Hepatic stellate cell (primary cell): ENCODE results near the gene EP400.

Experiments used
- DNase-seq: peaks from one replicate; pipeline ENCODE4 v3.0.0; 2011; ENCODE audit warnings: low spot score

EP400 gene

GRCh38 chr12:131927110-131928079, 22.3 kb upstream of the EP400 start:
- DNase-seq = no peak

- DNase-seq = no peak
Observed at GRCh38 chr12:131928080-131928710, 21.5 kb upstream of the EP400 start.

GRCh38 chr12:131928711-131929580, 20.8 kb upstream of the EP400 start, which contains the start of gene PUS1:
Gene PUS1 (plus strand): TSS chr12:131929276. CDS start chr12:131929723, 447 bp downstream.
- peak; percentile 99 for DNase-seq

GRCh38 chr12:131929581-131930456, 19.9 kb upstream of the EP400 start:
- DNase-seq = peak; percentile 64

GRCh38 chr12:131930510-131930909, 19.2 kb upstream of the EP400 start:
- no peak for DNase-seq

GRCh38 chr12:131933387-131933786, 16.4 kb upstream of the EP400 start:
- no peak for DNase-seq

GRCh38 chr12:131934535-131934934, 15.2 kb upstream of the EP400 start:
- no peak for DNase-seq

GRCh38 chr12:131938082-131938481, 11.7 kb upstream of the EP400 start:
- DNase-seq = no peak

- no peak for DNase-seq
Observed at GRCh38 chr12:131939007-131939406, 10.7 kb upstream of the EP400 start.

- DNase-seq = no peak
Observed at GRCh38 chr12:131940141-131940547, 9.6 kb upstream of the EP400 start.

GRCh38 chr12:131941116-131941986, 8.4 kb upstream of the EP400 start:
- DNase-seq = no peak

GRCh38 chr12:131941987-131942341, 7.8 kb upstream of the EP400 start:
- DNase-seq = no peak

GRCh38 chr12:131942671-131943070, 7.1 kb upstream of the EP400 start:
- no peak for DNase-seq

GRCh38 chr12:131943389-131943788, 6.4 kb upstream of the EP400 start:
- no peak for DNase-seq

- DNase-seq = no peak
Observed at GRCh38 chr12:131943876-131944275, 5.9 kb upstream of the EP400 start.

- no peak for DNase-seq
Observed at GRCh38 chr12:131944601-131945251, 5.0 kb upstream of the EP400 start.

GRCh38 chr12:131946757-131947156, 3.0 kb upstream of the EP400 start:
- no peak for DNase-seq

GRCh38 chr12:131947482-131948027, 2.2 kb upstream of the EP400 start:
- no peak for DNase-seq

GRCh38 chr12:131948166-131948712, 1.5 kb upstream of the EP400 start:
- no peak for DNase-seq
